IPS-18a (cell line): ENCODE results near the gene IMMP2L.

Experiments
- H3K27ac ChIP-seq: one replicate; pipeline ENCODE4 v1.5.1; 2013; ENCODE audit warnings: low read length
- H3K27me3 ChIP-seq: one replicate; pipeline ENCODE4 v1.6.1; 2013; ENCODE audit warnings: mild to moderate bottlenecking, low read length; ENCODE audit not compliant: control insufficient read depth, insufficient read depth
- H3K36me3 ChIP-seq: one replicate; pipeline ENCODE4 v1.6.1; 2013; ENCODE audit warnings: low read depth, low read length; ENCODE audit not compliant: control insufficient read depth
- H3K4me1 ChIP-seq: one replicate; pipeline ENCODE4 v1.6.1; 2013; ENCODE audit warnings: low read depth, low read length; ENCODE audit not compliant: control insufficient read depth
- H3K4me3 ChIP-seq: one replicate; pipeline ENCODE4 v1.5.1; 2013; ENCODE audit warnings: low read length
- H3K9ac ChIP-seq: one replicate; pipeline ENCODE4 v1.6.1; 2013; ENCODE audit warnings: mild to moderate bottlenecking, low read length, moderate library complexity
- H3K9me3 ChIP-seq: one replicate; pipeline ENCODE4 v1.6.1; 2013; ENCODE audit warnings: low read depth, low read length; ENCODE audit not compliant: control insufficient read depth

Gene IMMP2L

DNA sequence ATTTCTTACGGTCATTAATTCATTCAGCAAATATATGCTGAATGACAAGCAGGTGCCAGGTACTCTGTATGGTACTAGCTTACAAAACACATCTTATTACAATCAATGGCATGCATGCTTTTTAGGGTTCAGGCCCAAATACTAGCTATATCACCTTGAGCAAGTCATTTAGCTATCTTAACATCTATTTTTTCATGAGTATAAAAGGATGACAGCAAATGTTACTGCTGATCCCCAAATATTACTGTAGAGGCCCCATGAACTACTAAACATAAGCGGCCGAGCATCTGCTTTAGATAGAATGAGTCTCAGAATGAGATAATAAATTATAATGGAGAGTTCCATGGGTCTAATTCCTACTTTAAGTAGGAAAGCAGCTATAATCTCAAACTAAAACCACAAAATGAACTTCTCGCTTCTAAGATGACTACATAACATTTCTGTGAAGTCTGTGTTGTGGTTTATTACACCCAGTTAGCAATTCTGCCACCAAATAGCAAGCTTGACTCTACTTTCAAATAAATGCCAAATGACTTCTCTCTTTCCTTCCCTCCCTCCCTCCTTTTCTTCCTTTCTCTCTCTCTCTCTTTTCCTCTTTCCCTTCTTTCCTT lies 585.1 kb downstream of the IMMP2L start:
- no peaks in the 10 kb centered on the region for H3K36me3 ChIP-seq

DNA sequence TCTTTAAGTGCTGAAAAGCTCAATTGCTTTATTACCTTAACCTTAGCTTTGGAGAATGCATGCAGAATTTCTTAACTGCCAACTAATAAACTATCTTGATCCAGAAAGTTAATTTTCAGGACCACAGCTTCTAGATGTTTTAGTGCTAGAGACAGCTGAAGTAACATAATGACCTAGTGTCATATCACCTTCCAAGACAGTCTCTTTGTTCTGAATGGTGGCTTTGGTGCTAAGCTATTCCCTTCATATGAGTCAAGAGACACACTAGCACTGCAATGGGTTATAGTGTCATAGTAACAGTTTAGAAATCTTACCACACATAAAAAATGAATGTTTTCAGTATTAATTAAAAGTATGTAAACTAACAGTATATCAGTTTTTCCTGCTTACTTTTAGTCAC lies 586.8 kb downstream of the IMMP2L start:
- H3K9ac ChIP-seq, result no peak overlapping the region
- H3K4me1 ChIP-seq, result peaks cover 4% of the 10 kb centered on the region

More for the DNA sequence above, 585.1 kb downstream of the IMMP2L start:
- Histone ChIP-seq H3K27me3 (no peaks in the 10 kb centered on the region), H3K9ac (no peak overlapping the region), H3K4me1 (no peaks in the 10 kb centered on the region), H3K9me3 (no peaks in the 10 kb centered on the region), H3K4me3 (no peak overlapping the region), H3K27ac (no peak overlapping the region)

DNA sequence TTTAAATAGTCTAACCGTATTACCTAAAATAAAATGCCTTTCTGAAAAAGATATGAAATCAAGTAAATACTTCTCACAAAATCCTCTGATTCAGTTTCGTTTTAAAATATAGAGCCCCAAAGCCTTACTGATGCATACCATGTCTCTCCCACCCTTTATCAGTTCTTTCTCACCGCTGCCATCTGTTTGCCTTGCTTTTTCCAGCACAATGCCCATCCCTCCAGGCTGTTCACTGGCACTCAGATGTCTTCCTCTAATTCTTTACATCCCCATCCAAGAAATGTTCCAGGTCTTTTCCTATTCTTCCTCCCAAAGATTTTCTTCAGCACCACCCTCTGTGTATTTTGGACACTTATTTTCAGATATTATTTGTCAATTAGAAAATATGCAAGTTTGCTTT lies 587.9 kb downstream of the IMMP2L start:
- H3K36me3 ChIP-seq, result no peaks in the 10 kb centered on the region
- H3K4me3 ChIP-seq, result no peak overlapping the region
- no peak overlapping the region for H3K27ac ChIP-seq
- no peaks in the 10 kb centered on the region for H3K9me3 ChIP-seq
- no peaks in the 10 kb centered on the region for H3K27me3 ChIP-seq
- no peak overlapping the region for H3K9ac ChIP-seq
- peaks cover 4% of the 10 kb centered on the region for H3K4me1 ChIP-seq

More for the DNA sequence above, 586.8 kb downstream of the IMMP2L start:
- no peaks in the 10 kb centered on the region for H3K9me3 ChIP-seq
- H3K27ac ChIP-seq, result no peak overlapping the region
- no peak overlapping the region for H3K4me3 ChIP-seq
- no peaks in the 10 kb centered on the region for H3K27me3 ChIP-seq
- H3K36me3 ChIP-seq, result no peaks in the 10 kb centered on the region

DNA sequence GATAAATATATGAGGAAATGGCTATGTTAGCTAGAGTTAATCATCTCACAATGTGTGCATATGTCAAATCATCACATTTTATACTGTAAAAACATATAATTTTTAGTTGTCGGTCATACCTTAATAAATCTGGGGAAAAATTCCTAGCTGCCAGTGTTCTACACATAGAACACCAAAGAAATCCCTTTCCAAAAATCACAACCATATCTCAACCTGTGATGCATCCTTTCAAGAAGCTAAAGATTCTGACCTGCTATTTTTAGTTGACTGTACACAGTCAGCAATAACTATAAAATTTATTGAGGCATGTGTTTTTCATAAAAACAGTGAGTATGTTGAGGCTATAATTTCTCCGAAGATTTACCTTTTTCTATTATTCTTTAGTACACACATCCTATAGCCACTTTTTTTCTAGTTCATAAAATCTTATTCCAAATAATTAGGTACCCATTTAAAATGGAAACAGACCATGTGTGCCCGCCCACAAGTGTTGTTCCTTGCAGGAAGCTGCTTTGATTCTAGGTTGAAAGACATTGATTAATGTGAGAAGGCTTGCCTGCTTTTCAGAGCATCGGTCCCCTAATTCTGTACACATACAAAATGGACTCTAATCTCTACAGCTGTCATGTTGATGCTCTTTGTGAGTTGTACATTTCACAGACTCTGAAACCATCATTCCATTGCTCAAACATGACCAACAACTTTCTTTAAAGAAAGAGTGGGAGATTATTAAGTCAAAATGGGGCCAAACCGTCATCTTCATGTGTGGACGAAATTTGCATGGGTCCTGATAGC lies 588.9 kb downstream of the IMMP2L start:
- Histone ChIP-seq H3K4me3 (no peak overlapping the region), H3K36me3 (no peaks in the 10 kb centered on the region), H3K9me3 (no peaks in the 10 kb centered on the region), H3K9ac (no peak overlapping the region), H3K27me3 (no peaks in the 10 kb centered on the region), H3K4me1 (peaks cover 4% of the 10 kb centered on the region), H3K27ac (no peak overlapping the region)

DNA sequence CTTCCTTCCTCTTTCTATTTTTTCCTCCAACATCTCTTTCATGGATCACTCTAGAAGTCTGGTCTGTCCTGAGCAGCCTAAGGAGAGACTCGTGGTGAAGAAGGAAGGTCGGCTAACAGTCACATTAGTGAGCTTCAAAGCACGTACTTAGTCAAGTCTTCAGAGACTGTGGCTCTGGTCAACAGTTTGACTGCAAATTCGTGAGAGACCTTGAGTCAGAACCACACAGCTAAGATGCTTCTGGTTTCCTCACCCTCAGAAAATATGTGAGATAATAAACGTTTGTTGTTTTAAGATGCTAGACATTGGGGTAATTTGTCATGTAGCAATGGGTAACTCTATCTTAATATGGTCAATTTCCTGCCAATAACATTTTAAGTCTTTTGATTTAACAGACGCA lies 597.5 kb downstream of the IMMP2L start:
- no peak overlapping the region for H3K4me3 ChIP-seq
- H3K27ac ChIP-seq, result no peak overlapping the region
- peaks cover 4% of the 10 kb centered on the region for H3K4me1 ChIP-seq
- no peaks in the 10 kb centered on the region for H3K9me3 ChIP-seq
- no peaks in the 10 kb centered on the region for H3K36me3 ChIP-seq
- H3K27me3 ChIP-seq, result no peaks in the 10 kb centered on the region
- no peak overlapping the region for H3K9ac ChIP-seq

DNA sequence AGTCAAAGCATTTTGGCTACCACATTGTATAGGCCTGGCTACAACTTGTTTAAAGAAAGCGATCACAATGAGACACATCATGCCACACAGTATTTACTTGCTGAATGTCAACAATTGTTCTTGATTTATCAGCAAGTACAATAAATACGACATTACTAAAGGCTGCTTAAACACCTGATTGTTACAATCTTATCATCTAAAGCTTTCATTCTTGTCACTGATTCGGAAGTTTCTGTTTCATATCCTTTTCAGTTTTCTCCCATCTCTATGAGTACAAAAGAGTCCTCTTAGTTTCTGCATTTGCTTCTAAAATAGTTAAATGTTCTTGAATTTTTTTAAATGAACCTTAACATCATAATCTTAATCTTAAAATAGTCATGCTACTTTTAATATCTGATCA lies 599.5 kb downstream of the IMMP2L start:
- Histone ChIP-seq H3K27me3 (no peaks in the 10 kb centered on the region), H3K9me3 (no peaks in the 10 kb centered on the region), H3K27ac (no peak overlapping the region), H3K4me3 (no peak overlapping the region), H3K9ac (no peak overlapping the region), H3K36me3 (no peaks in the 10 kb centered on the region), H3K4me1 (peaks cover 4% of the 10 kb centered on the region)

DNA sequence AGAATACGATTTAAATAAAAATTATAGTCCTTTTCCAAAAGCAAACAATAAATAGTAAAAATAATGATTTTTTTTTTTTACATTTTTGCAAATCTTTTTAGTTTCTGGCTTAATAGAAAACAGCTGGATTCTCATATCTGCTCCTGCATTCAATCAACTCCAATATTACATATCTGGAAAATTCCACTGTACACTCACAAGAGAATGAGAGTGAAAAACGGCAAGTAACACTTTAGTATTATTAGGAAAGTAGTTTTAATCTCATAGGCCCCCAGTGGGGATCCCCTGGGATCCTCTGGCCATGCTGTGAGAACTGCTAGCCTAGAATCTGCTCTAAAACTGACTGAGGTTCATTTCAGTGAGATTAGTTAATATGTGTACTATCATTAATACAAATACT lies 599.9 kb downstream of the IMMP2L start:
- Histone ChIP-seq H3K9me3 (no peaks in the 10 kb centered on the region), H3K4me1 (peaks cover 4% of the 10 kb centered on the region), H3K27ac (no peak overlapping the region), H3K9ac (no peak overlapping the region), H3K4me3 (no peak overlapping the region), H3K27me3 (no peaks in the 10 kb centered on the region), H3K36me3 (no peaks in the 10 kb centered on the region)

DNA sequence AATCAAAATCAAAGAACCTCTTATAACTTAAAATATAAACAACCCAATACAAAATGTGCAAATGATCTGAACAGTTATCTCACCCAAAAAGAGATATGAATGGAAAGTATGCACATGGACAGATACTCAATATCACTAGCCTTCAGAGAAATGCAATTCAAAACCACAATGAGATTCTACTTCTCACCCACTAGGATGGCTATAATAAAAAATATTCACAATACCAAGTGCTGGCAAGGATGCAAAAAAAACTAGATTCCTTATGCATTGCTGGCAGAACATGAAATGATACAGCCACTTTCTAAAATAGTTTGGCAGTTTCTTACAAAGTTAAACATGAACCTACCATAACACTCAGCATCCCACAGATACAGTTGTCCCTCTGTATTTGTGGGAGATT lies 601.5 kb downstream of the IMMP2L start:
- H3K27me3 ChIP-seq, result no peaks in the 10 kb centered on the region
- no peaks in the 10 kb centered on the region for H3K36me3 ChIP-seq
- H3K9ac ChIP-seq, result no peak overlapping the region
- H3K4me1 ChIP-seq, result peaks cover 4% of the 10 kb centered on the region
- H3K27ac ChIP-seq, result no peak overlapping the region
- H3K4me3 ChIP-seq, result no peak overlapping the region
- H3K9me3 ChIP-seq, result no peaks in the 10 kb centered on the region

DNA sequence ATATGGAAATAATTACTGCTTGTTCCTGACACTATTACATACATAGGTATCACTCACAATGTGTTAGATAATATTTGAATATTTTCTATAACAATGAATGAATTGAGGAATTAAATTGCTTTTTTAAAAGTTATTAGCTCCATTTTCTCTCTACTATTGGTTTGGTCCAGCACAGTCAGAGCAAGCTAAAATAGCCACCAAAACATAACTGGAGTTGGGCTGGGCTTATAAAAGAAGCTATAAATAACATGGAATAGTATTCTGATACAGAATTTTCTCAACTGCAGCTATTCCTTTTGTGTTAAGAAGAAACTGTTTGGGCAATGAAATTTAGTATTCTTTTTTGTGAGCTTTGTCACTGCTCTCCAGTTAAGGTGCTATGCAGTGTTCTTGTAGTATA lies 614.0 kb downstream of the IMMP2L start:
- no peak overlapping the region for H3K9ac ChIP-seq
- H3K27ac ChIP-seq, result no peak overlapping the region
- H3K9me3 ChIP-seq, result no peaks in the 10 kb centered on the region
- H3K36me3 ChIP-seq, result no peaks in the 10 kb centered on the region
- H3K4me1 ChIP-seq, result peaks cover 18% of the 10 kb centered on the region
- no peaks in the 10 kb centered on the region for H3K27me3 ChIP-seq
- no peak overlapping the region for H3K4me3 ChIP-seq

DNA sequence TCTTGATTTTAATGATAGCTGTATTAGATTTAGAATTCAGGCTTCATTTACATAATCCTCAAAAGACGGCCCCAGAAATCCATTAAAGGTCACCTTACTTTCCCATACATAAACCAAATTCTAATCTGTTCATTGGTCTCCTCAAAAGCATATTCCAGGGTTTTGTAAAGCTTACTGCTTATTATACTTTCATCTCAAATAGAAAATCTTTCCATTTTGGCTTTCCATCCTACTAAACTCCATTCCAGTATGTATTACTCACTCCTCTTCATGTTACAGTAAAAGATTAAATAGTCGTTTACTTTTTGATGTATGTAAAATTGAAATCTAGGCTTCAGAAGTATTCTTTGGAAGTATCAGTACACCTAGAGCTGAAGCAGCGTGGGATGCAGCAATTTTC lies 614.9 kb downstream of the IMMP2L start:
- Histone ChIP-seq H3K27me3 (no peaks in the 10 kb centered on the region), H3K27ac (no peak overlapping the region), H3K9me3 (no peaks in the 10 kb centered on the region), H3K9ac (no peak overlapping the region), H3K4me1 (peaks cover 19% of the 10 kb centered on the region), H3K4me3 (no peak overlapping the region), H3K36me3 (no peaks in the 10 kb centered on the region)

DNA sequence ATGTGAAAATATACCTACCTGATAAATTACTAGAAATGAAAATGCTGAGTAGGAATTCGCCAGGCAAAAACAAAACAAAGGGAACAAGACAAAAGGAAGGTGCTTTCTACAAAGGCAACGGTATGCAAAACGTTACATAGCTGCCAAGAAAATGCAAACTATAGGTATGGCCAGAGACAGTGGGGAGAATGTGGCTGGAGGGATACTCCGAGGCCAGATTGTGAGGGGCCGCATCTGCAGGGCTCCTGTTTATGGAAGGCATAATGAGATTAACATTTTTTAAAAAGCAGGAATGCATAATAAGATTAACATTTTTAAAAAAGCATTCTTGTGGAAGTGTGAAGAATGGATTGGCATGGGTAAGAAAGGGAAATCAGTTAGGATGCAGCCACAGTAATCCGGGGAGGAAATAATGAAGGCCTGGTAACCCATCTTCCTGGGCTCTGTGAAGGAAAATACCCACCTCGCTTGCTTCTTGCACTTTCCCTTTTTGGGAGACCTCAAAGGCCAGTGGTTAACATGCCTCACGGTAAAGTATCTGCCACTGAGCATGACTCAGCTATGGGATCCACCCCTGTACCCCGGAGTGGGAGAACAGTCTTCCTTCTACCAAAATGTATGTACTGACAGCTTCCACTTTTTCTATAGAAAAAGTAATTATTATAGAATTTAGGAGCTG lies 617.2 kb downstream of the IMMP2L start:
- no peaks in the 10 kb centered on the region for H3K9me3 ChIP-seq
- peaks cover 19% of the 10 kb centered on the region for H3K4me1 ChIP-seq
- no peak overlapping the region for H3K4me3 ChIP-seq
- no peaks in the 10 kb centered on the region for H3K27me3 ChIP-seq
- H3K27ac ChIP-seq, result no peak overlapping the region
- H3K9ac ChIP-seq, result no peak overlapping the region
- no peaks in the 10 kb centered on the region for H3K36me3 ChIP-seq
